HEK293 (cell line): ENCODE measurements around the gene PPIL6.

Experiments used
- CTCF ChIA-PET: fragments of 350-600 bp; formaldehyde crosslinking; extraction: SDS; loops from one replicate; lab custom pipeline; 2021; ENCODE audit warnings: antibody characterized with exemption; lab: Yijun Ruan, JAX
- POLR2A ChIA-PET: fragments of 300-600 bp; formaldehyde crosslinking; extraction: SDS; loops from one replicate; lab custom pipeline; 2020; ENCODE audit warnings: antibody characterized with exemption, inconsistent platforms; lab: Yijun Ruan, JAX
- H3K27ac ChIP-seq: fragments of 200-500 bp; sonication (Bioruptor generic); 2 replicates; pipeline ENCODE4 v1.5.1; 2014; ENCODE audit warnings: low read depth, low read length, control low read depth, inconsistent platforms; ENCODE audit errors: extremely low read depth
- H3K36me3 ChIP-seq, 2 experiments: fragments of 200-500 bp in 1 of 2; sonication (Bioruptor generic) in 1 of 2; 1 replicate in 1 of 2; 2 replicates in 1 of 2; pipeline ENCODE4 v1.5.1; 2014 to 2017; ENCODE audit warnings: inconsistent platforms in 2 of 2, low read length in 2 of 2; ENCODE audit not compliant: control insufficient read depth in 2 of 2, insufficient read depth in 1 of 2
- H3K4me1 ChIP-seq: fragments of 200-500 bp; sonication (Bioruptor generic); 2 replicates; pipeline ENCODE4 v1.5.1; 2014; ENCODE audit warnings: mild to moderate bottlenecking, low read length, inconsistent platforms; ENCODE audit not compliant: control insufficient read depth, insufficient read depth
- H3K4me3 ChIP-seq: 2 replicates; pipeline ENCODE4 v1.5.1; 2011; ENCODE audit warnings: low read depth, mild to moderate bottlenecking, control low read depth, low read length, moderate library complexity
- H3K9me3 ChIP-seq: fragments of 200-500 bp; sonication (Bioruptor generic); 2 replicates; pipeline ENCODE4 v1.5.1; 2014; ENCODE audit warnings: low read depth, low read length, inconsistent platforms; ENCODE audit not compliant: control insufficient read depth, insufficient read depth
- BCL11A ChIP-seq: fragments of 450-650 bp; formaldehyde crosslinking; IDR thresholded peaks from 2 replicates; pipeline ENCODE4 v1.5.1; 2016; ENCODE audit warnings: low read depth, missing biosample characterization, missing genetic modification characterization
- HOXD13 ChIP-seq: sonication (generic); formaldehyde crosslinking; IDR thresholded peaks from 2 replicates; pipeline ENCODE4 v1.8.0; 2022; ENCODE audit warnings: missing genetic modification reagents, borderline replicate concordance
- KLF8 ChIP-seq: fragments of 450-650 bp; formaldehyde crosslinking; IDR thresholded peaks from 2 replicates; pipeline ENCODE4 v1.5.1; 2016; ENCODE audit warnings: missing biosample characterization, missing genetic modification characterization
- KLF9 ChIP-seq: fragments of 450-650 bp; formaldehyde crosslinking; IDR thresholded peaks from 2 replicates; pipeline ENCODE4 v1.5.1; 2016; ENCODE audit warnings: missing biosample characterization, missing genetic modification characterization, low read depth
- PRDM1 ChIP-seq: fragments of 450-650 bp; formaldehyde crosslinking; IDR thresholded peaks from 2 replicates; pipeline ENCODE4; 2016; ENCODE audit warnings: missing biosample characterization, missing genetic modification characterization
- RBAK ChIP-seq: fragments of 450-650 bp; formaldehyde crosslinking; IDR thresholded peaks from 2 replicates; pipeline ENCODE4 v1.5.1; 2016; ENCODE audit warnings: missing biosample characterization, missing genetic modification characterization
- ZBTB1 ChIP-seq: fragments of 450-650 bp; formaldehyde crosslinking; IDR thresholded peaks from 2 replicates; pipeline ENCODE4 v1.5.1; 2016; ENCODE audit warnings: missing biosample characterization, missing genetic modification characterization
- ZBTB17 ChIP-seq: fragments of 450-650 bp; formaldehyde crosslinking; IDR thresholded peaks from 2 replicates; pipeline ENCODE4 v1.5.1; 2016; ENCODE audit warnings: missing biosample characterization, missing genetic modification characterization
- ZEB2 ChIP-seq: fragments of 450-650 bp; formaldehyde crosslinking; IDR thresholded peaks from 2 replicates; pipeline ENCODE4 v1.5.1; 2016; ENCODE audit warnings: missing biosample characterization, missing genetic modification characterization
- ZFP41 ChIP-seq: fragments of 450-650 bp; formaldehyde crosslinking; IDR thresholded peaks from 2 replicates; pipeline ENCODE4 v1.5.1; 2016; ENCODE audit warnings: missing biosample characterization, missing genetic modification characterization, borderline replicate concordance
- ZNF10 ChIP-seq: fragments of 450-650 bp; formaldehyde crosslinking; IDR thresholded peaks from 2 replicates; pipeline ENCODE4 v1.5.1; 2017; ENCODE audit warnings: missing biosample characterization, missing genetic modification characterization
- ZNF114 ChIP-seq: fragments of 450-650 bp; formaldehyde crosslinking; IDR thresholded peaks from 2 replicates; pipeline ENCODE4 v1.5.0; 2017; ENCODE audit warnings: missing biosample characterization, missing genetic modification characterization
- ZNF169 ChIP-seq: fragments of 450-650 bp; formaldehyde crosslinking; IDR thresholded peaks from 2 replicates; pipeline ENCODE4 v1.5.1; 2016; ENCODE audit warnings: missing biosample characterization, missing genetic modification characterization
- ZNF202 ChIP-seq: fragments of 450-650 bp; formaldehyde crosslinking; IDR thresholded peaks from 2 replicates; pipeline ENCODE4 v1.5.1; 2016; ENCODE audit warnings: missing biosample characterization, missing genetic modification characterization, borderline replicate concordance
- ZNF23 ChIP-seq: fragments of 450-650 bp; formaldehyde crosslinking; IDR thresholded peaks from 2 replicates; pipeline ENCODE4 v1.5.1; 2016; ENCODE audit warnings: missing biosample characterization, missing genetic modification characterization, borderline replicate concordance
- ZNF510 ChIP-seq: fragments of 450-650 bp; formaldehyde crosslinking; IDR thresholded peaks from 2 replicates; pipeline ENCODE4 v1.5.1; 2018; ENCODE audit warnings: mild to moderate bottlenecking, missing genetic modification characterization, missing biosample characterization; ENCODE audit not compliant: insufficient replicate concordance
- ZNF561 ChIP-seq: fragments of 450-650 bp; IDR thresholded peaks from 2 replicates; pipeline ENCODE4 v1.5.1; 2018; ENCODE audit warnings: missing biosample characterization, missing genetic modification characterization, borderline replicate concordance
- ZNF610 ChIP-seq: fragments of 450-650 bp; formaldehyde crosslinking; IDR thresholded peaks from 2 replicates; pipeline ENCODE4 v1.5.1; 2016; ENCODE audit warnings: missing biosample characterization, missing genetic modification characterization, borderline replicate concordance
- ZNF623 ChIP-seq: fragments of 450-650 bp; formaldehyde crosslinking; IDR thresholded peaks from 2 replicates; pipeline ENCODE4 v1.5.1; 2016; ENCODE audit warnings: missing biosample characterization, missing genetic modification characterization
- ZNF701 ChIP-seq: fragments of 450-650 bp; formaldehyde crosslinking; IDR thresholded peaks from 2 replicates; pipeline ENCODE4 v1.5.1; 2016; ENCODE audit warnings: missing biosample characterization, missing genetic modification characterization
- ZNF777 ChIP-seq: fragments of 450-650 bp; formaldehyde crosslinking; IDR thresholded peaks from 2 replicates; pipeline ENCODE4 v1.5.1; 2017; ENCODE audit warnings: missing biosample characterization, missing genetic modification characterization, borderline replicate concordance
- ZNF837 ChIP-seq: fragments of 450-650 bp; formaldehyde crosslinking; IDR thresholded peaks from 2 replicates; pipeline ENCODE4 v1.5.1; 2016; ENCODE audit warnings: missing biosample characterization, missing genetic modification characterization
- ZSCAN23 ChIP-seq: fragments of 450-650 bp; formaldehyde crosslinking; IDR thresholded peaks from 2 replicates; pipeline ENCODE4 v1.5.1; 2016; ENCODE audit warnings: missing biosample characterization, missing genetic modification characterization
- TF ChIP-seq, protein P1 (sequence below): fragments of 450-650 bp; formaldehyde crosslinking; conservative IDR thresholded peaks from 2 replicates; pipeline ENCODE4 v1.5.1; 2016; ENCODE audit warnings: low read depth, missing biosample characterization, missing genetic modification characterization
- TF ChIP-seq, protein P2 (sequence below): fragments of 450-650 bp; formaldehyde crosslinking; IDR thresholded peaks from 2 replicates; pipeline ENCODE4 v1.5.1; 2016; ENCODE audit warnings: missing biosample characterization, missing genetic modification characterization, low read depth
- TF ChIP-seq, protein P3 (sequence below): fragments of 450-650 bp; formaldehyde crosslinking; IDR thresholded peaks from 2 replicates; pipeline ENCODE4 v1.5.1; 2016; ENCODE audit warnings: missing biosample characterization, missing genetic modification characterization, low read depth

Gene PPIL6

DNA sequence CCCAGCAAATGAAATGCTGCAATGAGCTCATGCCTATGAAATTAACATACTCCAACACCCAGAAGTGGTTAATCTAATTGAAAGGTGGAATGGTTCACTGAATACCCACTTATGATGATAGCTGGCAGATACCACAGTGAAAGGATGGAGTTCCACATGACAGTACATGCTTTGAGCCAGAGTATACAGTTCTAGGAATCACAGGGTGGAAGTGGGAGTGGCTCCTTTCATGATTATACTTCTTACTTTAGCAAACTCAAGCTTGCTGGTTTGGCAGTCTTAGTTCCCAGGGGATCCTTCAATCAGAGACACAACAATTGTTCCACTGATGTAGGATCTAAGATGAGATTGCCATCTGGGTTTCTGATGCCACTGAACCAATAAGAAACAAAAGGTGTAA, 79.6 kb downstream of the PPIL6 start:
- no peaks in the 10 kb centered on the region for H3K9me3 ChIP-seq
- H3K36me3 ChIP-seq = peaks cover 8 to 92% of the 10 kb centered on the region in 2 experiments; a peak in 2 of 3 replicates
- H3K27ac ChIP-seq = no peak overlapping the region
- H3K4me3 ChIP-seq = no peak overlapping the region
- ChIA-PET CTCF (no interaction called here), POLR2A (no interaction called here)
- TF ChIP-seq KLF8 (tag by site-specific recombination) = no peak
- no peak for TF ChIP-seq ZNF510
- no peak for TF ChIP-seq ZNF23 (tag by site-specific recombination)
- no peak for TF ChIP-seq ZNF610 (tag by site-specific recombination)
- TF ChIP-seq ZBTB1 (tag by site-specific recombination) = no peak
- no peak for TF ChIP-seq RBAK
- no peak for TF ChIP-seq ZEB2 (tag by site-specific recombination)
- no peak for TF ChIP-seq ZNF114 (tag by site-specific recombination)
- TF ChIP-seq, protein P1, sequence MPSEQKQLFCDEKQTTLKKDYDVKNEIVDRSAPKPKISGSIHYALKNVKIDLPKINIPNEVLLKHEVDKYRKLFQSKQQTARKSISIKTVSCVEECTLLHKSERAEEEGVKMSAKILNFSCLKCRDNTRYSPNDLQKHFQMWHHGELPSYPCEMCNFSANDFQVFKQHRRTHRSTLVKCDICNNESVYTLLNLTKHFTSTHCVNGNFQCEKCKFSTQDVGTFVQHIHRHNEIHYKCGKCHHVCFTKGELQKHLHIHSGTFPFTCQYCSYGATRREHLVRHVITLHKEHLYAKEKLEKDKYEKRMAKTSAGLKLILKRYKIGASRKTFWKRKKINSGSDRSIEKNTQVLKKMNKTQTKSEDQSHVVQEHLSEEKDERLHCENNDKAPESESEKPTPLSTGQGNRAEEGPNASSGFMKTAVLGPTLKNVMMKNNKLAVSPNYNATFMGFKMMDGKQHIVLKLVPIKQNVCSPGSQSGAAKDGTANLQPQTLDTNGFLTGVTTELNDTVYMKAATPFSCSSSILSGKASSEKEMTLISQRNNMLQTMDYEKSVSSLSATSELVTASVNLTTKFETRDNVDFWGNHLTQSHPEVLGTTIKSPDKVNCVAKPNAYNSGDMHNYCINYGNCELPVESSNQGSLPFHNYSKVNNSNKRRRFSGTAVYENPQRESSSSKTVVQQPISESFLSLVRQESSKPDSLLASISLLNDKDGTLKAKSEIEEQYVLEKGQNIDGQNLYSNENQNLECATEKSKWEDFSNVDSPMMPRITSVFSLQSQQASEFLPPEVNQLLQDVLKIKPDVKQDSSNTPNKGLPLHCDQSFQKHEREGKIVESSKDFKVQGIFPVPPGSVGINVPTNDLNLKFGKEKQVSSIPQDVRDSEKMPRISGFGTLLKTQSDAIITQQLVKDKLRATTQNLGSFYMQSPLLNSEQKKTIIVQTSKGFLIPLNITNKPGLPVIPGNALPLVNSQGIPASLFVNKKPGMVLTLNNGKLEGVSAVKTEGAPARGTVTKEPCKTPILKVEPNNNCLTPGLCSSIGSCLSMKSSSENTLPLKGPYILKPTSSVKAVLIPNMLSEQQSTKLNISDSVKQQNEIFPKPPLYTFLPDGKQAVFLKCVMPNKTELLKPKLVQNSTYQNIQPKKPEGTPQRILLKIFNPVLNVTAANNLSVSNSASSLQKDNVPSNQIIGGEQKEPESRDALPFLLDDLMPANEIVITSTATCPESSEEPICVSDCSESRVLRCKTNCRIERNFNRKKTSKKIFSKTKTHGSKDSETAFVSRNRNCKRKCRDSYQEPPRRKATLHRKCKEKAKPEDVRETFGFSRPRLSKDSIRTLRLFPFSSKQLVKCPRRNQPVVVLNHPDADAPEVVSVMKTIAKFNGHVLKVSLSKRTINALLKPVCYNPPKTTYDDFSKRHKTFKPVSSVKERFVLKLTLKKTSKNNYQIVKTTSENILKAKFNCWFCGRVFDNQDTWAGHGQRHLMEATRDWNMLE (tag by site-specific recombination) = no peak
- no peak for TF ChIP-seq HOXD13 (CRISPR knock-in tag)
- no peak for TF ChIP-seq KLF9
- TF ChIP-seq ZSCAN23 = no peak
- no peak for TF ChIP-seq ZNF561 (tag by site-specific recombination)
- TF ChIP-seq PRDM1 (tag by site-specific recombination) = no peak
- TF ChIP-seq ZBTB17 = no peak
- no peak for TF ChIP-seq BCL11A (tag by site-specific recombination)
- no peak for TF ChIP-seq ZNF10
- no peak for TF ChIP-seq ZNF202 (tag by site-specific recombination)
- no peaks in the 10 kb centered on the region for H3K4me1 ChIP-seq

DNA sequence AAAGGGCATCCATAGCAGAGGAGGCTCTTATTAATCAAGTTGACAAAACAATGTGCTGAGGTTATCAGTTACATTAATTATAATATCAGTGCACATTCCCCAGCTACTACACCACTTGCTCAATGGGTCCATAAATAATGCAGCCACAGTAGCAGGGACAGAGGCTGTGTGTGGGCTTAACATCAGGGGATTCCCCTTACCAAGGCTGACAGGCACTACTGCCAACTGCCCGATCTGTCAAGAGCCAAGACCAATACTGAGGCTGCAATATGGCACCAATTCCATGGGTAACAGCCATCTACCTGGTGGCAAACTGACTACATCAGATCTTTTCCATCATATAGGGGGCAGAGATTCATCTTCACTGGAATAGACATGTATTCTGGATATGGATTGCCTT, 80.1 kb downstream of the PPIL6 start:
- CTCF ChIA-PET = no interaction called here
- Histone ChIP-seq H3K27ac (no peak overlapping the region), H3K9me3 (no peaks in the 10 kb centered on the region), H3K4me1 (no peaks in the 10 kb centered on the region), H3K36me3 (peaks cover 8 to 88% of the 10 kb centered on the region in 2 experiments; a peak in 2 of 3 replicates), H3K4me3 (no peak overlapping the region)
- TF ChIP-seq ZNF169 (tag by site-specific recombination) (no peak), ZFP41 (tag by site-specific recombination) (no peak), ZNF701 (no peak), ZNF623 (no peak), KLF9 (no peak), ZNF837 (no peak), ZNF777 (tag by site-specific recombination) (no peak)
- TF ChIP-seq, protein P2, sequence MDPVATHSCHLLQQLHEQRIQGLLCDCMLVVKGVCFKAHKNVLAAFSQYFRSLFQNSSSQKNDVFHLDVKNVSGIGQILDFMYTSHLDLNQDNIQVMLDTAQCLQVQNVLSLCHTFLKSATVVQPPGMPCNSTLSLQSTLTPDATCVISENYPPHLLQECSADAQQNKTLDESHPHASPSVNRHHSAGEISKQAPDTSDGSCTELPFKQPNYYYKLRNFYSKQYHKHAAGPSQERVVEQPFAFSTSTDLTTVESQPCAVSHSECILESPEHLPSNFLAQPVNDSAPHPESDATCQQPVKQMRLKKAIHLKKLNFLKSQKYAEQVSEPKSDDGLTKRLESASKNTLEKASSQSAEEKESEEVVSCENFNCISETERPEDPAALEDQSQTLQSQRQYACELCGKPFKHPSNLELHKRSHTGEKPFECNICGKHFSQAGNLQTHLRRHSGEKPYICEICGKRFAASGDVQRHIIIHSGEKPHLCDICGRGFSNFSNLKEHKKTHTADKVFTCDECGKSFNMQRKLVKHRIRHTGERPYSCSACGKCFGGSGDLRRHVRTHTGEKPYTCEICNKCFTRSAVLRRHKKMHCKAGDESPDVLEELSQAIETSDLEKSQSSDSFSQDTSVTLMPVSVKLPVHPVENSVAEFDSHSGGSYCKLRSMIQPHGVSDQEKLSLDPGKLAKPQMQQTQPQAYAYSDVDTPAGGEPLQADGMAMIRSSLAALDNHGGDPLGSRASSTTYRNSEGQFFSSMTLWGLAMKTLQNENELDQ (tag by site-specific recombination) = no peak
- TF ChIP-seq, protein P3, sequence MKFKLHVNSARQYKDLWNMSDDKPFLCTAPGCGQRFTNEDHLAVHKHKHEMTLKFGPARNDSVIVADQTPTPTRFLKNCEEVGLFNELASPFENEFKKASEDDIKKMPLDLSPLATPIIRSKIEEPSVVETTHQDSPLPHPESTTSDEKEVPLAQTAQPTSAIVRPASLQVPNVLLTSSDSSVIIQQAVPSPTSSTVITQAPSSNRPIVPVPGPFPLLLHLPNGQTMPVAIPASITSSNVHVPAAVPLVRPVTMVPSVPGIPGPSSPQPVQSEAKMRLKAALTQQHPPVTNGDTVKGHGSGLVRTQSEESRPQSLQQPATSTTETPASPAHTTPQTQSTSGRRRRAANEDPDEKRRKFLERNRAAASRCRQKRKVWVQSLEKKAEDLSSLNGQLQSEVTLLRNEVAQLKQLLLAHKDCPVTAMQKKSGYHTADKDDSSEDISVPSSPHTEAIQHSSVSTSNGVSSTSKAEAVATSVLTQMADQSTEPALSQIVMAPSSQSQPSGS (tag by site-specific recombination) = no peak
- POLR2A ChIA-PET = no interaction called here
